Fibroblast of lung (primary cell): Measurements from ENCODE around the gene IRF7. TPM values are rescaled to one million over a fixed set of nuclear protein-coding genes. Genes with fewer than 3 reads are reported as not detected.

Experiments
- DNase-seq, 2 donors: peaks; one replicate each; pipeline versions ENCODE4 v3.0.0 to v3.0.0-alpha.2; 2010; ENCODE audit warnings: low read depth in 2 of 2
- H2AFZ ChIP-seq: 2 replicates; pipeline ENCODE4 v1.5.1; 2012; ENCODE audit warnings: low read length, control low read depth, inconsistent platforms
- H3K27ac ChIP-seq: 2 replicates; pipeline ENCODE4 v1.5.1; 2011; ENCODE audit warnings: low read length, control low read depth; ENCODE audit not compliant: insufficient read depth
- H3K27me3 ChIP-seq: 2 replicates; pipeline ENCODE4 v1.5.1; 2011; ENCODE audit warnings: mild to moderate bottlenecking, low read length; ENCODE audit not compliant: control insufficient read depth, insufficient read depth
- H3K36me3 ChIP-seq: 2 replicates; pipeline ENCODE4 v1.5.1; 2011; ENCODE audit warnings: low read length; ENCODE audit not compliant: control insufficient read depth, insufficient read depth
- H3K4me1 ChIP-seq: 2 replicates; pipeline ENCODE4 v1.5.1; 2011; ENCODE audit warnings: low read length; ENCODE audit not compliant: control insufficient read depth, insufficient read depth; ENCODE audit errors: extremely low read depth
- H3K4me2 ChIP-seq: 2 replicates; pipeline ENCODE4 v1.5.1; 2011; ENCODE audit warnings: low read length, control low read depth; ENCODE audit not compliant: insufficient read depth; ENCODE audit errors: extremely low read depth
- H3K4me3 ChIP-seq, 4 experiments: fragments of 200-600 bp in 1 of 4; sonication (generic) in 1 of 4; replicated peaks in 1 of 4; 2 replicates each; pipeline ENCODE4 v1.5.1; 2011 to 2016; ENCODE audit warnings: low read length in 4 of 4, low read depth in 3 of 4, mild to moderate bottlenecking in 3 of 4, control low read depth in 2 of 4, inconsistent platforms in 1 of 4, mixed read lengths in 1 of 4; ENCODE audit not compliant: insufficient read depth in 1 of 4; ENCODE audit errors: control extremely low read depth in 1 of 4
- H3K79me2 ChIP-seq: 2 replicates; pipeline ENCODE4 v1.5.1; 2012; ENCODE audit warnings: mild to moderate bottlenecking, low read length, inconsistent platforms; ENCODE audit not compliant: control insufficient read depth, insufficient read depth
- H3K9ac ChIP-seq: 2 replicates; pipeline ENCODE4 v1.5.1; 2011; ENCODE audit warnings: mild to moderate bottlenecking, low read length, control low read depth; ENCODE audit not compliant: insufficient read depth
- H3K9me3 ChIP-seq: 2 replicates; pipeline ENCODE4 v1.5.1; 2012; ENCODE audit warnings: low read depth, low read length; ENCODE audit not compliant: control insufficient read depth, insufficient read depth
- H4K20me1 ChIP-seq: 2 replicates; pipeline ENCODE4 v1.5.1; 2011; ENCODE audit warnings: low read length; ENCODE audit not compliant: control insufficient read depth, insufficient read depth; ENCODE audit errors: extremely low read depth
- EZH2 ChIP-seq: IDR thresholded peaks from 2 replicates; pipeline ENCODE4 v1.5.1; 2012; ENCODE audit warnings: low read length, control low read depth, mild to moderate bottlenecking; ENCODE audit errors: missing control alignments
- polyA plus RNA-seq, 2 donors: library from polyadenylated mRNA; depleted of rRNA in 1 of 2; stranded (reverse) in 1 of 2; unstranded in 1 of 2; fragments of >200 nt; gene quantifications; 2 replicates each; pipeline ENCODE4 v1.2.1, GENCODE V29; 2011 to 2012; ENCODE audit warnings: missing spikeins in 1 of 2
- total RNA-seq: library from RNA; depleted of rRNA; stranded (reverse); fragments of >200 nt; gene quantifications from 2 replicates; pipeline ENCODE4 v1.2.1, GENCODE V29; 2014
- TF ChIP-seq, protein P1 (sequence below), 2 donors: IDR thresholded peaks in 1 of 2; conservative IDR thresholded peaks in 1 of 2; 1 replicate in 1 of 2; 2 replicates in 1 of 2; pipeline ENCODE4 v1.5.1; 2011 to 2012; ENCODE audit warnings: low read length in 2 of 2, control low read depth in 1 of 2, inconsistent platforms in 1 of 2, low read depth in 1 of 2, mild to moderate bottlenecking in 1 of 2

IRF7 gene
- total and polyA plus RNA-seq, 2 donors (not counting 1 experiment from before 2014, with no cell fraction given) = 1.6 to 9.1 TPM

DNA sequence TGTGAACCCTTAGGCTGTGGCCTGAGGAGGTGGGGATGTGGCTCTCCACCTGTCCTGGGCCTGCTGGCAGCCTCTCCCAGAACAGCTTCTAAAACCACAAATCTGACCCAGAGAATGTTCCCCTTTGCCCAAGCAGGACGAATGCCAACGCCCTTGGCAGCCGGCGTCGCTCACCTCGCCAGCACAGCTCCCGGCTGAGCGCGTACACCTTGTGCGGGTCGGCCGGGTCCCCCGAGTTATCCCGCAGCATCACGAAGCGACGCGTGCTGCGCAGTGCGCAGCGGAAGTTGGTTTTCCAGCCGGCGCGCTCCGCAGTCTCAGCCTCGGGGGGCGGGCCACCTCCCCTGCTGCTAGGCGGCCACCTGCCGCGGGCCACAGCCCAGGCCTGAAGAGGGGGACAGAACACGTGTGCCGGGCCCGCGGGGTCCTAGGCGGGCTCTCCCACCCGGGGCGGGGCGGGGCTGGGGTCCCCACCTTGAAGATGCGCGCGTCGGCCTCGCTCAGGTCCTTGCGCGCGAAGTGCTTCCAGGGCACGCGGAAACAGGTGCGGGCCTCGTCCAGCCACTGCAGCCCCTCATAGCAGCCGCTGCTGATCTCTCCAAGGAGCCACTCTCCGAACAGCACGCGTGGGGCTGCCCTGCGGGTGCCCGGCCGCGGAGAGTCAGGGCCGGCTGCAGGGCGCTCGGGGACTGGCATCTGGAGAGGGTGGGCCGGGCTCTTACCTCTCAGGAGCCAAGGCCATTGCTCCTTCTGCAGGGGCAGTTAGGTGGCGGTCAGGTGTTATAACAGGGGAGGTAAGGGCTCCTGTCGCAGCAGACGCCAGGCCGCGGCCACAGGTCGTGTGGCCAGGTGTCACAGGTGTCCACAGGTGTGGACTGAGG is 887 bp downstream of the IRF7 start:
- Histone ChIP-seq H3K4me2 (peak overlapping the region; percentile 99), H3K9me3 (no peaks in the 10 kb centered on the region), H3K9ac (peak overlapping the region; percentile 84), H3K36me3 (peaks cover 30% of the 10 kb centered on the region), H3K4me1 (no peaks in the 10 kb centered on the region), H3K4me3 (peak overlapping the region; percentile 42 to 79 (median 68)), H4K20me1 (no peaks in the 10 kb centered on the region), H3K27ac (peak overlapping the region; percentile 73), H3K79me2 (no peaks in the 10 kb centered on the region), H2AFZ (no peak overlapping the region), H3K27me3 (no peaks in the 10 kb centered on the region)
- no peak for DNase-seq
- TF ChIP-seq, protein P1, sequence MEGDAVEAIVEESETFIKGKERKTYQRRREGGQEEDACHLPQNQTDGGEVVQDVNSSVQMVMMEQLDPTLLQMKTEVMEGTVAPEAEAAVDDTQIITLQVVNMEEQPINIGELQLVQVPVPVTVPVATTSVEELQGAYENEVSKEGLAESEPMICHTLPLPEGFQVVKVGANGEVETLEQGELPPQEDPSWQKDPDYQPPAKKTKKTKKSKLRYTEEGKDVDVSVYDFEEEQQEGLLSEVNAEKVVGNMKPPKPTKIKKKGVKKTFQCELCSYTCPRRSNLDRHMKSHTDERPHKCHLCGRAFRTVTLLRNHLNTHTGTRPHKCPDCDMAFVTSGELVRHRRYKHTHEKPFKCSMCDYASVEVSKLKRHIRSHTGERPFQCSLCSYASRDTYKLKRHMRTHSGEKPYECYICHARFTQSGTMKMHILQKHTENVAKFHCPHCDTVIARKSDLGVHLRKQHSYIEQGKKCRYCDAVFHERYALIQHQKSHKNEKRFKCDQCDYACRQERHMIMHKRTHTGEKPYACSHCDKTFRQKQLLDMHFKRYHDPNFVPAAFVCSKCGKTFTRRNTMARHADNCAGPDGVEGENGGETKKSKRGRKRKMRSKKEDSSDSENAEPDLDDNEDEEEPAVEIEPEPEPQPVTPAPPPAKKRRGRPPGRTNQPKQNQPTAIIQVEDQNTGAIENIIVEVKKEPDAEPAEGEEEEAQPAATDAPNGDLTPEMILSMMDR (conservative IDR thresholded peaks at IDR 0.05 in 1 of 2, IDR thresholded peaks at IDR 0.05 in 1 of 2; ENCODE audit: low read depth in 1 of 2, low read length in 2 of 2) = no peak
- no peak for TF ChIP-seq EZH2

DNA sequence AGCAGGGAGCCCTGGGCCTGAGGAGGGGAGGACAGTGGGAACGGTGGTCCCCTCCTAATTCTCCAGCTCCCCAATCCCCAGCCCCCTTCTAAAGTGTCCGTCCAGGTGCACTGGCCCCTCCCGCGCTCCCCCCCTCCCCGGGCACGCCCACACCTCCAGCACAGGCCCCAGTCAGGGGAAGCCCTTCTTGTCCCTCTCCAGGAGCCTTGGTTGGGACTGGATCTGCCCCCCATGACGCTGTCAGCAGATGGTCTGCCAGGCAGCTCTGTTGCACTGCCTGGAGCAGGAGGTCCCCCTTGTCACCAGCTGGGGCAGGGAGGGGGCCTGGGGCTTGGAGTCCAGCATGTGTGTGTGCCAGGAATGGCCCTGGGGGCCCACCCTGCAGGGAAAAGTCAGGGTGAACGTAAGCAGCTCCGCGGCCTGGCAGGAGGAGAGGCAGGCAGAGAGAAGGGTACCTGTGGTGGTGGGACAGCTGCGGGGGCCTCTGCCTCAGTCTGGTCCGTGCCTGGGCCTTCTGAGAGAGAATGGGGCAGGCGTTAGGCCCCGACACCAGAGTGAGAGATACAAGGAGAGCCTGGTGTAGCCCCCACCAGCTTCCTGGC is 1.6 kb downstream of the IRF7 start:
- DNase-seq = no peak
- no peaks in the 10 kb centered on the region for H4K20me1 ChIP-seq
- H3K36me3 ChIP-seq = peaks cover 36% of the 10 kb centered on the region
- H3K79me2 ChIP-seq = no peaks in the 10 kb centered on the region
- H3K27ac ChIP-seq = peak overlapping the region; percentile 47
- H3K9me3 ChIP-seq = no peaks in the 10 kb centered on the region
- H3K9ac ChIP-seq = no peak overlapping the region
- no peaks in the 10 kb centered on the region for H3K27me3 ChIP-seq
- TF ChIP-seq EZH2 = no peak
- H3K4me1 ChIP-seq = no peaks in the 10 kb centered on the region
- H3K4me2 ChIP-seq = no peak overlapping the region
- no peak overlapping the region for H2AFZ ChIP-seq
- no peak overlapping the region for H3K4me3 ChIP-seq

DNA sequence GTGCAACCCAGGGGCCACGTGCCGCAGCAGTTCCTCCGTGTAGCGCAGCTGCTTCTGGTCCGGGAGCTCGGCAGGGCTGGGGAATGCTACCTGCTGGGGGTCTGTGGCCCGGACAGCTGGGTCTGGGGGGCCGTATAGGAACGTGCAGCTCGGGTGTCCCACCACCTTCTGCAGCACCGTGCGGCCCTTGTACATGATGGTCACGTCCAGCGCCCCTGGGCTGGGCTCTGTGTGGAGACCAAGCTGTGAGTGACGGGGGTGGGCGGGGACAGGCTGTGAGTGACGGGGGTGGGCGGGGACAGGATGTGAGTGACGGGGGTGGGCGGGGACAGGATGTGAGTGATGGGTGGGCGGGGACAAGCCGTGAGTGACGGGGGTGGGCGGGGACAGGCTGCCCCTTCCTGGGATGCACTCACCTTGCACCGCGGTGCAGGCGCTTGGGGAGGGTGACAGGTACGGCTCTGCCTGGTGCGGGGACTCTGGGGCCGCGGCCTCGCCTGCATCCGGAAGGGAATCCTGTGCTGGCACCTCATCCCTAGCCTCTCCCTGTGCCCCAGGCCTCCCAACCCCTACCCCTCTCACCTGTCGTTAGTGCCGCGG is 2.3 kb downstream of the IRF7 start:
- H3K4me1 ChIP-seq = no peaks in the 10 kb centered on the region
- peak overlapping the region; percentile 47 for H3K27ac ChIP-seq
- no peaks in the 10 kb centered on the region for H3K9me3 ChIP-seq
- peak; percentile 37 to 38 for DNase-seq
- H4K20me1 ChIP-seq = no peaks in the 10 kb centered on the region
- no peak for TF ChIP-seq EZH2
- TF ChIP-seq, protein P1 (conservative IDR thresholded peaks at IDR 0.05 in 1 of 2, IDR thresholded peaks at IDR 0.05 in 1 of 2; ENCODE audit: low read depth in 1 of 2, low read length in 2 of 2) = no peak
- H3K27me3 ChIP-seq = no peaks in the 10 kb centered on the region
- peaks cover 41% of the 10 kb centered on the region for H3K36me3 ChIP-seq
- no peak overlapping the region for H3K9ac ChIP-seq
- H3K4me3 ChIP-seq = no peak overlapping the region
- H2AFZ ChIP-seq = no peak overlapping the region
- H3K79me2 ChIP-seq = no peaks in the 10 kb centered on the region
- H3K4me2 ChIP-seq = no peak overlapping the region
